Activated CD4-positive, alpha-beta T cell treated with anti-CD3 and anti-CD28 coated beads, Interleukin-2, Interleukin-4, amounts not matched to agents 100 ng/mL and 50 ng/mL, durations not matched to agents 16 hours and 8 hours (primary cell): Measurements from ENCODE around the gene USP33.
A peak's percentile ranks its signal among the peaks of the same experiment; 100 is the strongest.
"Not testable (repeated sequence)": the region's sequence is repeated elsewhere in the genome, so short reads cannot be mapped to it uniquely, and the experiment has no call there.

Experiments used
- DNase-seq: peaks from one replicate; pipeline ENCODE4 v3.0.0-alpha.2; 2020; ENCODE audit warnings: low spot score

The USP33 gene

GRCh38 chr1:77671836-77672235, 87.8 kb downstream of the USP33 start:
- DNase-seq: no peak

- no peak for DNase-seq
These were observed 89.3 kb downstream of the USP33 start for GRCh38 chr1:77670330-77670729.

- peak; percentile 19 for DNase-seq
These were observed 90.7 kb downstream of the USP33 start for GRCh38 chr1:77668924-77669449.

- DNase-seq: no peak
These were observed 94.6 kb downstream of the USP33 start for GRCh38 chr1:77664939-77665516.

- DNase-seq: no peak
These were observed 98.0 kb downstream of the USP33 start for GRCh38 chr1:77661696-77662095.

- DNase-seq: no peak
These were observed 99.6 kb downstream of the USP33 start for GRCh38 chr1:77659879-77660593.

GRCh38 chr1:77658271-77658670, 101.4 kb downstream of the USP33 start:
- no peak for DNase-seq

- no peak for DNase-seq
These were observed 104.1 kb downstream of the USP33 start for GRCh38 chr1:77655431-77655974.

- DNase-seq: no peak
These were observed 106.6 kb downstream of the USP33 start for GRCh38 chr1:77652970-77653516.

- DNase-seq: no peak
These were observed 107.4 kb downstream of the USP33 start for GRCh38 chr1:77652268-77652667.

- DNase-seq: no peak
These were observed 110.5 kb downstream of the USP33 start for GRCh38 chr1:77649127-77649526.

GRCh38 chr1:77646224-77646623, 113.4 kb downstream of the USP33 start:
- not testable (repeated sequence) for DNase-seq
